Progenitor cell of endocrine pancreas (in vitro differentiated cells): ENCODE results near the gene ALDH1L1. TPM values are rescaled to one million over a fixed set of nuclear protein-coding genes. Genes with fewer than 3 reads are reported as not detected.

Experiments used
- DNase-seq: peaks from one replicate; pipeline ENCODE4 v3.0.0; 2021; ENCODE audit warnings: low spot score; ENCODE audit not compliant: unreplicated experiment
- H3K27ac Mint-ChIP-seq: 2 replicates; pipeline ENCODE4 v1.8.0; 2021; ENCODE audit warnings: mild to moderate bottlenecking, moderate library complexity, mixed read lengths
- H3K27me3 Mint-ChIP-seq: 2 replicates; pipeline ENCODE4 v1.8.0; 2021; ENCODE audit warnings: mixed read lengths
- H3K36me3 Mint-ChIP-seq: 2 replicates; pipeline ENCODE4 v1.8.0; 2022; ENCODE audit warnings: mixed read lengths; ENCODE audit not compliant: insufficient read depth
- H3K4me1 Mint-ChIP-seq: 2 replicates; pipeline ENCODE4 v1.8.0; 2021; ENCODE audit warnings: low read depth, mixed read lengths
- H3K4me3 Mint-ChIP-seq: 2 replicates; pipeline ENCODE4 v1.8.0; 2021; ENCODE audit warnings: low read depth, mild to moderate bottlenecking, moderate library complexity, mixed read lengths
- H3K9me3 Mint-ChIP-seq: 2 replicates; pipeline ENCODE4 v1.8.0; 2021; ENCODE audit warnings: low read depth, mixed read lengths
- total RNA-seq: library from RNA; stranded (reverse); gene quantifications from 2 replicates; pipeline ENCODE4 v1.2.1, GENCODE V29; 2021
- TF ChIP-seq, protein P1 (sequence below): fragments of 200-600 bp; sonication (generic); IDR thresholded peaks from one replicate; pipeline ENCODE4 v1.5.0; 2021; ENCODE audit warnings: antibody characterized with exemption, mild to moderate bottlenecking; ENCODE audit not compliant: unreplicated experiment

Gene ALDH1L1
- total RNA-seq, 1 donor from 2014 or later = 3.1 TPM

DNA sequence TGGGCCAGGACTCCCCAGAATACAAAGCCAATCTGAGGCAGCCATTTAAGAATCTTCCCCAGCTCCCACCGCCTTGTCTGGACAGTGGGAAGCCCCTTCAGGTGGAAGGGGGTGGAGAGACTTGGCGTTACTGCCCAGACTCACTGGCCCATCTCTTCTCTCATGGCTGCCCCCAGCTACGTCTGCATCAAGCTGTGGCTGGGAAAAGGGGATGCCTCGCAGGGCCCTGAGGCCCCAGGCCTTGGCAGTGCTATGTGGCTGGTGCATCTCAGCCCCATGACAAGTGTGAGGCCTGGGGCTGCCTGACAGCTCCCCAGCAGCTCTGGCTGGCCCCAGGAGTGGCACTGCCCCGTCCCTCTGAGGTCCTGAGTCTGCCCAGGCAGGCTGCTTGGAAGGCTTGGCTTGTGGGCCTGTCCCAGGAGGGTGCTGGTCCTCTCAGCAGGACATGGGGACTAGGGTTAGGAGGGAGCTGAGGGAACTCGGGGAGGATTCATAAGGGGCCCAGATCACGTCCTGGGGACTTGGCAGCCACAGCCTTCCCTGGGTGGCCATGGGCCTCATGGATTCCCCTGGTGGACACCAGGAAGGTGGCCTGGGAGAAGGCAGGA, 76.3 kb downstream of the ALDH1L1 start:
- H3K27ac Mint-ChIP-seq = no peak overlapping the region
- no peak overlapping the region for H3K4me3 Mint-ChIP-seq
- H3K36me3 Mint-ChIP-seq = no peaks in the 10 kb centered on the region
- TF ChIP-seq, protein P1, sequence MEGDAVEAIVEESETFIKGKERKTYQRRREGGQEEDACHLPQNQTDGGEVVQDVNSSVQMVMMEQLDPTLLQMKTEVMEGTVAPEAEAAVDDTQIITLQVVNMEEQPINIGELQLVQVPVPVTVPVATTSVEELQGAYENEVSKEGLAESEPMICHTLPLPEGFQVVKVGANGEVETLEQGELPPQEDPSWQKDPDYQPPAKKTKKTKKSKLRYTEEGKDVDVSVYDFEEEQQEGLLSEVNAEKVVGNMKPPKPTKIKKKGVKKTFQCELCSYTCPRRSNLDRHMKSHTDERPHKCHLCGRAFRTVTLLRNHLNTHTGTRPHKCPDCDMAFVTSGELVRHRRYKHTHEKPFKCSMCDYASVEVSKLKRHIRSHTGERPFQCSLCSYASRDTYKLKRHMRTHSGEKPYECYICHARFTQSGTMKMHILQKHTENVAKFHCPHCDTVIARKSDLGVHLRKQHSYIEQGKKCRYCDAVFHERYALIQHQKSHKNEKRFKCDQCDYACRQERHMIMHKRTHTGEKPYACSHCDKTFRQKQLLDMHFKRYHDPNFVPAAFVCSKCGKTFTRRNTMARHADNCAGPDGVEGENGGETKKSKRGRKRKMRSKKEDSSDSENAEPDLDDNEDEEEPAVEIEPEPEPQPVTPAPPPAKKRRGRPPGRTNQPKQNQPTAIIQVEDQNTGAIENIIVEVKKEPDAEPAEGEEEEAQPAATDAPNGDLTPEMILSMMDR = no peak
- no peaks in the 10 kb centered on the region for H3K9me3 Mint-ChIP-seq
- H3K4me1 Mint-ChIP-seq = no peaks in the 10 kb centered on the region
- DNase-seq = no peak
- no peaks in the 10 kb centered on the region for H3K27me3 Mint-ChIP-seq

GRCh38 chr3:126103121-126104027, 77.0 kb downstream of the ALDH1L1 start:
- no peak overlapping the region for H3K27ac Mint-ChIP-seq
- no peaks in the 10 kb centered on the region for H3K36me3 Mint-ChIP-seq

DNA sequence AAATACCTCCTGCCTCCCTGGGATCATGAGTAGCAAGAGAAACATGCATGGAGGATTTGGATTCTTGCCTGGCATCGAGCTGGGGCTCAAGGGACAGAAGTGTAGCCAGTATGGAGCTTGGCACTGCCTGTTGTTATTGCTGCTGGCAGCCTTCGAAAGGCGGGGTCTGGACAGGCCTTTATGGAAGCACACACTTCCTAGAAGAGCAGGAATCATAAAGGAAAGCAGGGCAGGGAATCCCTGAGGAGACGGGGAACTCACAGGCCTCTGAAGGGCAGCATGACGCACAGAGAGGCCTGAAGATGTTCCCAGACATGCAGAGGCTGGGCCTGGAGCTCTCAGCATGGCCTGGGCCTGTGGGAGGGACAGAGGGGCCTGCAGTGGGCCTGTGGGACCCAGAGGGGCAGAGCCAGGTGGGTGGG, 77.8 kb downstream of the ALDH1L1 start:
- TF ChIP-seq, protein P1 = no peak
- Mint-ChIP-seq H3K36me3 (no peaks in the 10 kb centered on the region), H3K4me1 (no peaks in the 10 kb centered on the region), H3K27ac (no peak overlapping the region), H3K4me3 (no peak overlapping the region), H3K27me3 (no peaks in the 10 kb centered on the region), H3K9me3 (no peaks in the 10 kb centered on the region)
- DNase-seq = no peak

More at GRCh38 chr3:126103121-126104027, 77.0 kb downstream of the ALDH1L1 start:
- Mint-ChIP-seq H3K9me3 (no peaks in the 10 kb centered on the region), H3K27me3 (no peaks in the 10 kb centered on the region), H3K4me3 (no peak overlapping the region), H3K4me1 (no peaks in the 10 kb centered on the region)
- TF ChIP-seq, protein P1 = peak; percentile 29
- DNase-seq = peak; percentile 8

- DNase-seq = no peak
- no peaks in the 10 kb centered on the region for H3K36me3 Mint-ChIP-seq
- H3K4me1 Mint-ChIP-seq = no peaks in the 10 kb centered on the region
- H3K27ac Mint-ChIP-seq = no peak overlapping the region
- H3K9me3 Mint-ChIP-seq = peaks cover 1% of the 10 kb centered on the region
- TF ChIP-seq, protein P1 = no peak
- H3K27me3 Mint-ChIP-seq = no peaks in the 10 kb centered on the region
- H3K4me3 Mint-ChIP-seq = no peak overlapping the region
Observed at GRCh38 chr3:126102011-126102410, 78.4 kb downstream of the ALDH1L1 start.

- H3K27ac Mint-ChIP-seq = no peak overlapping the region
- no peaks in the 10 kb centered on the region for H3K4me1 Mint-ChIP-seq
- DNase-seq = no peak
Observed at GRCh38 chr3:126101521-126101982, 78.8 kb downstream of the ALDH1L1 start.

More at GRCh38 chr3:126101521-126101982, 78.8 kb downstream of the ALDH1L1 start:
- Mint-ChIP-seq H3K27me3 (no peaks in the 10 kb centered on the region), H3K9me3 (peaks cover 6% of the 10 kb centered on the region), H3K36me3 (peaks cover 2% of the 10 kb centered on the region), H3K4me3 (no peak overlapping the region)
- TF ChIP-seq, protein P1 = no peak
